SK-N-SH (cell line): ENCODE measurements around the gene PCDH1. TPM values are rescaled to one million over a fixed set of nuclear protein-coding genes. Genes with fewer than 3 reads are reported as not detected.

Source experiments
- CTCF ChIA-PET: fragments of 300-600, 350-600 bp; formaldehyde crosslinking; extraction: SDS; loops from one replicate; lab custom pipeline; 2021; lab: Yijun Ruan, JAX
- POLR2A ChIA-PET: fragments of 350-600 bp; sonication (Branson Sonifier 250); formaldehyde crosslinking; extraction: SDS; loops from one replicate; lab custom pipeline; 2020; ENCODE audit warnings: antibody characterized with exemption, inconsistent platforms; lab: Yijun Ruan, JAX
- DNase-seq: peaks from one replicate; pipeline ENCODE4 v3.0.0; 2012
- H2AFZ ChIP-seq: fragments of 200-600 bp; sonication (generic); 2 replicates; pipeline ENCODE4 v1.8.1; 2016; ENCODE audit warnings: antibody characterized with exemption, mild to moderate bottlenecking, low read depth
- H3F3A ChIP-seq: fragments of 200-600 bp; sonication (generic); replicated peaks from 2 replicates; pipeline ENCODE3; 2016; ENCODE audit warnings: antibody characterized with exemption, mild to moderate bottlenecking; ENCODE audit not compliant: insufficient read depth
- H3K27ac ChIP-seq, 2 experiments: fragments of 200-500 bp in 1 of 2; fragments of 200-600 bp in 1 of 2; sonication (Bioruptor generic) in 1 of 2; sonication (generic), shearing (Covaris generic) in 1 of 2; 2 replicates each; pipeline versions ENCODE4 v1.5.1 to v1.6.1; 2014 to 2016; ENCODE audit warnings: low read depth in 2 of 2, inconsistent platforms in 1 of 2, low read length in 1 of 2, mild to moderate bottlenecking in 1 of 2, mixed read lengths in 1 of 2
- H3K27me3 ChIP-seq: fragments of 200-600 bp; sonication (generic), shearing (Covaris generic); 2 replicates; pipeline ENCODE4 v1.6.1; 2016; ENCODE audit warnings: mixed run types; ENCODE audit not compliant: insufficient read depth
- H3K36me3 ChIP-seq, 2 experiments: fragments of 200-500 bp in 1 of 2; fragments of 200-600 bp in 1 of 2; sonication (Bioruptor generic) in 1 of 2; sonication (generic) in 1 of 2; replicated peaks in 1 of 2; 2 replicates each; pipeline versions ENCODE3 to v1.5.1; 2014 to 2016; ENCODE audit warnings: low read length in 1 of 2, mild to moderate bottlenecking in 1 of 2; ENCODE audit not compliant: insufficient read depth in 2 of 2, control insufficient read depth in 1 of 2
- H3K4me1 ChIP-seq, 2 experiments: fragments of 200-500 bp in 1 of 2; fragments of 200-600 bp in 1 of 2; sonication (Bioruptor generic) in 1 of 2; sonication (generic), shearing (Covaris generic) in 1 of 2; 2 replicates each; pipeline versions ENCODE4 v1.5.1 to v1.6.1; 2014 to 2016; ENCODE audit warnings: low read depth in 1 of 2, low read length in 1 of 2, mixed run types in 1 of 2; ENCODE audit not compliant: insufficient read depth in 2 of 2, control insufficient read depth in 1 of 2
- H3K4me2 ChIP-seq: fragments of 200-600 bp; sonication (generic), shearing (Covaris generic); 2 replicates; pipeline ENCODE4 v1.6.1; 2017; ENCODE audit warnings: mixed run types
- H3K4me3 ChIP-seq, 2 experiments: fragments of 200-500 bp in 1 of 2; fragments of 200-600 bp in 1 of 2; sonication (Bioruptor generic) in 1 of 2; sonication (generic), shearing (Covaris generic) in 1 of 2; 2 replicates each; pipeline versions ENCODE4 v1.5.1 to v1.8.1; 2014 to 2016; ENCODE audit warnings: low read depth in 2 of 2, inconsistent platforms in 1 of 2, low read length in 1 of 2, mild to moderate bottlenecking in 1 of 2, mixed read lengths in 1 of 2, moderate library complexity in 1 of 2
- H3K79me2 ChIP-seq: fragments of 200-600 bp; sonication (generic); 2 replicates; pipeline ENCODE4 v1.8.1; 2017; ENCODE audit warnings: mild to moderate bottlenecking; ENCODE audit not compliant: insufficient read depth
- H3K9ac ChIP-seq: fragments of 200-600 bp; sonication (generic); 2 replicates; pipeline ENCODE4 v1.6.1; 2017; ENCODE audit warnings: mixed run types
- H3K9me2 ChIP-seq: fragments of 200-600 bp; sonication (generic); 2 replicates; pipeline ENCODE4 v1.6.1; 2017; ENCODE audit warnings: mixed run types
- H3K9me3 ChIP-seq: fragments of 200-600 bp; sonication (generic); 2 replicates; pipeline ENCODE4 v1.6.1; 2017; ENCODE audit warnings: mixed run types, mild to moderate bottlenecking, moderate library complexity
- H4K20me1 ChIP-seq: fragments of 200-600 bp; sonication (generic); 2 replicates; pipeline ENCODE4 v1.6.1; 2017; ENCODE audit warnings: mild to moderate bottlenecking, mixed run types; ENCODE audit not compliant: insufficient read depth
- CHD2 ChIP-seq: fragments of 150-350 bp; IDR thresholded peaks from 2 replicates; pipeline ENCODE4 v1.6.1; 2018; ENCODE audit warnings: low read length; ENCODE audit not compliant: partially characterized antibody
- ELF1 ChIP-seq: IDR thresholded peaks from 2 replicates; pipeline ENCODE4 v1.4.0; 2012
- EP300 ChIP-seq, 2 experiments: IDR thresholded peaks; 2 replicates each; pipeline versions ENCODE4 v1.4.0 to v1.6.1; 2012; ENCODE audit warnings: borderline replicate concordance in 1 of 2, low read depth in 1 of 2, low read length in 1 of 2
- FOXJ3 ChIP-seq: sonication (generic); formaldehyde crosslinking; IDR thresholded peaks from 2 replicates; pipeline ENCODE4 v1.5.1; 2020; ENCODE audit warnings: mild to moderate bottlenecking, missing genetic modification reagents
- GATA2 ChIP-seq: sonication (generic); formaldehyde crosslinking; IDR thresholded peaks from 2 replicates; pipeline ENCODE4 v1.5.0; 2020; ENCODE audit warnings: mild to moderate bottlenecking, missing genetic modification reagents
- JUND ChIP-seq: IDR thresholded peaks from 2 replicates; pipeline ENCODE4 v1.4.0; 2012
- MEF2A ChIP-seq: IDR thresholded peaks from 2 replicates; pipeline ENCODE4 v1.4.0; 2012; ENCODE audit warnings: low read depth, borderline replicate concordance
- RFX5 ChIP-seq: IDR thresholded peaks from 2 replicates; pipeline ENCODE4 v1.6.1; 2012; ENCODE audit warnings: mild to moderate bottlenecking, improper control_type of control experiment, low read length
- SMC3 ChIP-seq: IDR thresholded peaks from 2 replicates; pipeline ENCODE4 v1.6.1; 2012; ENCODE audit warnings: low read depth, low read length, improper control_type of control experiment
- WGBS: methylation state at CpG from one replicate; pipeline ENCODE4 v1.1.6; 2017; ENCODE audit warnings: low lambda C conversion rate; 5-methylcytosine and 5-hydroxymethylcytosine counted together
- polyA plus RNA-seq, 3 experiments: library from polyadenylated mRNA; depleted of rRNA; stranded (reverse); fragments of >200 nt; gene quantifications; 2 replicates each; pipeline ENCODE4 v1.2.3, GENCODE V29; 2012
- TF ChIP-seq, protein P1 (sequence below): IDR thresholded peaks from 2 replicates; pipeline ENCODE4; 2012
- TF ChIP-seq, protein P2 (sequence below): IDR thresholded peaks from 2 replicates; pipeline ENCODE4 v1.6.1; 2012; ENCODE audit warnings: mild to moderate bottlenecking, low read depth, low read length, moderate library complexity
- TF ChIP-seq, protein P3 (sequence below): fragments of 150-350 bp; IDR thresholded peaks from 2 replicates; pipeline ENCODE4 v1.6.1; 2016; ENCODE audit warnings: mild to moderate bottlenecking, low read depth, low read length

The PCDH1 gene
- polyA plus RNA-seq, 1 of the 3 experiments (the other 2 are of a cell fraction): 0.08 TPM

DNA sequence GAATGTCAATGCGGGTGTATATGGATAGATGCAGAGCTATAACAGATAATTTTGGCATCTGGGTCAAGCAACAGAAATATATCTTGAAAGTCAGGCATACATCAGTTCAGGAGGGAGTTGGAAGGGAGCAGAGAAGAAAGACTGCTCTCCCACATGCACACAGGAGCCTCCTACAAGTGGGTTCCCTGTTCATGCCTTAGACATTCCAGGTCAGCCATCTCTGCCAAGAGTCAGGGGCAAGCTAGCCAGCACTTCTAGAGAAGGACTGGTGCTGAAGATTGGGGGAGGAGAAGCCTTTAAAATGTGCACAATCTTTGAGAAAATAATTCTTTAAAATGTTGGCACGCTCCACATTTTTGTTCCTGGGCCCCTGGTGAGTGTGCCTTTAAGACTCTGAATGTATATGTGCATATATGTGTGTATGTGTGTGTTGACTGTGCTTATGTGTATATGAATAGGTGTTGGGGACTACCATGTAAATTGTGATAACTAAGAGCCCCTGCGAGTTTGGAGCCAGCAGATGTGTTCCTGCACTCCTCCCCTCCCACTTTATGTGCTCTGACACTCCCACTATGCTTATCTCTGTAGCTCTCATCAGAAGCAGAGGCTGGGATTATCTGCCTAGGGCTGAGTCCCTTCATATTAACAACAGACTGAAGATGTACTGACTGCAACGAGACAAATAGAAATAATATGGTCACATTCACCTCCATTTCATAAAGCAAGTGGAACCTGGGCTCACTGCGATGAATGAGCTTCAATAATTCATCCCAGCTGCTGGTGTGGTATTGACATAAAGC, 24.0 kb upstream of the PCDH1 start (continued):
- no peak for TF ChIP-seq SMC3
- TF ChIP-seq ELF1: no peak
- TF ChIP-seq JUND: no peak
- TF ChIP-seq, protein P1, sequence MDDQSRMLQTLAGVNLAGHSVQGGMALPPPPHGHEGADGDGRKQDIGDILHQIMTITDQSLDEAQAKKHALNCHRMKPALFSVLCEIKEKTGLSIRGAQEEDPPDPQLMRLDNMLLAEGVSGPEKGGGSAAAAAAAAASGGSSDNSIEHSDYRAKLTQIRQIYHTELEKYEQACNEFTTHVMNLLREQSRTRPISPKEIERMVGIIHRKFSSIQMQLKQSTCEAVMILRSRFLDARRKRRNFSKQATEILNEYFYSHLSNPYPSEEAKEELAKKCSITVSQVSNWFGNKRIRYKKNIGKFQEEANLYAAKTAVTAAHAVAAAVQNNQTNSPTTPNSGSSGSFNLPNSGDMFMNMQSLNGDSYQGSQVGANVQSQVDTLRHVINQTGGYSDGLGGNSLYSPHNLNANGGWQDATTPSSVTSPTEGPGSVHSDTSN: no peak
- no peak for TF ChIP-seq MEF2A
- TF ChIP-seq, protein P2, sequence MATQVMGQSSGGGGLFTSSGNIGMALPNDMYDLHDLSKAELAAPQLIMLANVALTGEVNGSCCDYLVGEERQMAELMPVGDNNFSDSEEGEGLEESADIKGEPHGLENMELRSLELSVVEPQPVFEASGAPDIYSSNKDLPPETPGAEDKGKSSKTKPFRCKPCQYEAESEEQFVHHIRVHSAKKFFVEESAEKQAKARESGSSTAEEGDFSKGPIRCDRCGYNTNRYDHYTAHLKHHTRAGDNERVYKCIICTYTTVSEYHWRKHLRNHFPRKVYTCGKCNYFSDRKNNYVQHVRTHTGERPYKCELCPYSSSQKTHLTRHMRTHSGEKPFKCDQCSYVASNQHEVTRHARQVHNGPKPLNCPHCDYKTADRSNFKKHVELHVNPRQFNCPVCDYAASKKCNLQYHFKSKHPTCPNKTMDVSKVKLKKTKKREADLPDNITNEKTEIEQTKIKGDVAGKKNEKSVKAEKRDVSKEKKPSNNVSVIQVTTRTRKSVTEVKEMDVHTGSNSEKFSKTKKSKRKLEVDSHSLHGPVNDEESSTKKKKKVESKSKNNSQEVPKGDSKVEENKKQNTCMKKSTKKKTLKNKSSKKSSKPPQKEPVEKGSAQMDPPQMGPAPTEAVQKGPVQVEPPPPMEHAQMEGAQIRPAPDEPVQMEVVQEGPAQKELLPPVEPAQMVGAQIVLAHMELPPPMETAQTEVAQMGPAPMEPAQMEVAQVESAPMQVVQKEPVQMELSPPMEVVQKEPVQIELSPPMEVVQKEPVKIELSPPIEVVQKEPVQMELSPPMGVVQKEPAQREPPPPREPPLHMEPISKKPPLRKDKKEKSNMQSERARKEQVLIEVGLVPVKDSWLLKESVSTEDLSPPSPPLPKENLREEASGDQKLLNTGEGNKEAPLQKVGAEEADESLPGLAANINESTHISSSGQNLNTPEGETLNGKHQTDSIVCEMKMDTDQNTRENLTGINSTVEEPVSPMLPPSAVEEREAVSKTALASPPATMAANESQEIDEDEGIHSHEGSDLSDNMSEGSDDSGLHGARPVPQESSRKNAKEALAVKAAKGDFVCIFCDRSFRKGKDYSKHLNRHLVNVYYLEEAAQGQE: no peak
- 0 out of 2 replicates have a peak, but pooled peaks have one; percentile 39 for TF ChIP-seq FOXJ3 (CRISPR knock-in tag)
- TF ChIP-seq CHD2: peak; percentile 53
- TF ChIP-seq, protein P3, sequence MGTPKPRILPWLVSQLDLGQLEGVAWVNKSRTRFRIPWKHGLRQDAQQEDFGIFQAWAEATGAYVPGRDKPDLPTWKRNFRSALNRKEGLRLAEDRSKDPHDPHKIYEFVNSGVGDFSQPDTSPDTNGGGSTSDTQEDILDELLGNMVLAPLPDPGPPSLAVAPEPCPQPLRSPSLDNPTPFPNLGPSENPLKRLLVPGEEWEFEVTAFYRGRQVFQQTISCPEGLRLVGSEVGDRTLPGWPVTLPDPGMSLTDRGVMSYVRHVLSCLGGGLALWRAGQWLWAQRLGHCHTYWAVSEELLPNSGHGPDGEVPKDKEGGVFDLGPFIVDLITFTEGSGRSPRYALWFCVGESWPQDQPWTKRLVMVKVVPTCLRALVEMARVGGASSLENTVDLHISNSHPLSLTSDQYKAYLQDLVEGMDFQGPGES: no peak
- TF ChIP-seq EP300 (IDR thresholded peaks at IDR 0.05; ENCODE audit: borderline replicate concordance in 1 of 2, low read depth in 1 of 2, low read length in 1 of 2): peak in 1 of 2 experiments; percentile 29; a peak in 1 of 4 replicates
- TF ChIP-seq GATA2 (CRISPR knock-in tag): peak; percentile 91
- no peak for TF ChIP-seq RFX5

DNA sequence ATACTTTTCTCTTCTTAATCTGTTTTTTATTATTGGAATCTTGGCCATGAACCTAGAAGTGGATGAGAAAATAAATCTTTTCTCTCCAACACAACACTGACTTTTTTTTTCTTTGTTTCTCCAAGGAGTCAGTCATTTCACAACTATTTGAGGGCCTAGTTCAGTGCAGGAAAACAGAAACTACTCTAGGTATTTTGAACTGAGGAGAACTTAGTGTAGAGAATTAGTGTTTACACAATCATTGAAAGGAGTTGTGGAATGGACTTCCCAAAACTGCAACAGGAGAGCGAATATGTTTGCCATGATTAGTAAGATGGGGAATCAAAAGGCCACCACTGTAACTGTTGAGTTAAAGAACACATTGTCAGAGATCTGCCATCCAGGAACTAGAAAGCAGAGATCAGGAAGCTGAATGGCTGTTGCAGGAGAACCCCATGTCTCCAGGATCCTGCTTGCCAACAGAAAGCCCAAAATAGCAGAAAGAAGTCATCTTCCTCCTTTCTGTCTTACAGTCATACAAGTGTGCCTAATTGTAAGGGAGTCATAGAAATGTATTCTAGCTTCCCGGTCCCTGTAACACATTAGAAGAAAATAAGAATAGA, 20.3 kb upstream of the PCDH1 start:
- Histone ChIP-seq H3K27me3 (peaks cover 11% of the 10 kb centered on the region), H3K9me3 (no peaks in the 10 kb centered on the region), H3K79me2 (no peaks in the 10 kb centered on the region), H3K27ac (no peak overlapping the region), H3K4me3 (peak overlapping the region in 1 of 2 experiments; percentile 8; a peak in 1 of 4 replicates), H3K4me2 (no peak overlapping the region), H3K9ac (no peak overlapping the region), H3K9me2 (no peaks in the 10 kb centered on the region)
- TF ChIP-seq GATA2 (CRISPR knock-in tag) (no peak), RFX5 (no peak)
- TF ChIP-seq, protein P2: no peak
- TF ChIP-seq, all 33 proteins: peak for 0
- DNase-seq: no peak
- no peaks in the 10 kb centered on the region for H4K20me1 ChIP-seq
- WGBS: 58% methylated on average over 2 of the region's 2 CpGs
- no peak overlapping the region for H2AFZ ChIP-seq
- H3K4me1 ChIP-seq: peaks cover 0 to 12% of the 10 kb centered on the region in 2 experiments; a peak in 1 of 4 replicates
- ChIA-PET POLR2A (no interaction called here), CTCF (interaction anchor here (2.2 to 2.3 kb wide), 2 partner anchors 8 to 20 kb away, joined by 9 to 12 read pairs; partner anchors contain the start of gene PCDH1)
- H3K36me3 ChIP-seq: no peaks in the 10 kb centered on the region
- no peaks in the 10 kb centered on the region for H3F3A ChIP-seq
